A549 (cell line): ENCODE data around the gene MARK1. TPM values are rescaled to one million over a fixed set of nuclear protein-coding genes. Genes with fewer than 3 reads are reported as not detected.

ENCODE experiments used
- ATAC-seq, 2 experiments: fragments of 200-7000 bp in 1 of 2; fragments of >200 bp in 1 of 2; cut with Nextera tagmentation in 1 of 2; cut with Tn5 transposase in 1 of 2; 3 replicates each; pipeline versions ENCODE4 v1.8.0 to v1.9.1; 2018 to 2020; ENCODE audit warnings: mild to moderate bottlenecking in 1 of 2, moderate library complexity in 1 of 2
- CTCF ChIA-PET: fragments of 300-600 bp; sonication (Branson Sonifier 250); formaldehyde crosslinking; extraction: SDS; loops from one replicate; lab custom pipeline; 2021; ENCODE audit warnings: antibody characterized with exemption, inconsistent platforms; lab: Yijun Ruan, JAX
- POLR2A ChIA-PET: fragments of 350-600 bp; formaldehyde crosslinking; extraction: SDS; loops from one replicate; lab custom pipeline; 2021; ENCODE audit warnings: antibody characterized with exemption, inconsistent platforms; lab: Yijun Ruan, JAX
- DNase-seq, 2 experiments: peaks; one replicate each; pipeline versions ENCODE4 v3.0.0 to v3.0.0-alpha.2; 2011 to 2016; ENCODE audit warnings: low read depth in 1 of 2, low spot score in 1 of 2
- FAIRE-seq: peaks from 2 replicates; lab custom pipeline; 2011; peaks lifted over from hg19 to GRCh38; lab: Jason Lieb, UNC
- H3K27ac ChIP-seq, 2 experiments: fragments of >200 bp; sonication (Bioruptor Twin); formaldehyde crosslinking; 3 replicates each; pipeline ENCODE4 v1.5.1; 2016 to 2017
- H3K4me1 ChIP-seq: fragments of >200 bp; sonication (Bioruptor Twin); formaldehyde crosslinking; 3 replicates; pipeline ENCODE4 v1.6.1; 2016
- H3K4me2 ChIP-seq: fragments of >200 bp; sonication (Bioruptor Twin); formaldehyde crosslinking; 3 replicates; pipeline ENCODE4 v1.6.1; 2016
- H3K4me3 ChIP-seq: fragments of >200 bp; sonication (Bioruptor Twin); formaldehyde crosslinking; 3 replicates; pipeline ENCODE4 v1.5.1; 2016
- H3K9me3 ChIP-seq: fragments of >200 bp; sonication (Bioruptor Twin); formaldehyde crosslinking; 3 replicates; pipeline ENCODE4 v1.6.1; 2016
- BHLHE40 ChIP-seq: IDR thresholded peaks from 2 replicates; pipeline ENCODE4 v1.6.1; 2012; ENCODE audit warnings: low read depth, low read length, inconsistent platforms
- CBX2 ChIP-seq: fragments of 200-600 bp; sonication (generic); IDR thresholded peaks from 2 replicates; pipeline ENCODE4 v1.6.1; 2016; ENCODE audit warnings: low read depth, mild to moderate bottlenecking, borderline replicate concordance
- CBX8 ChIP-seq: fragments of 200-600 bp; sonication (generic); IDR thresholded peaks from 2 replicates; pipeline ENCODE4 v1.6.1; 2016
- CHD2 ChIP-seq: fragments of 150-350 bp; IDR thresholded peaks from 2 replicates; pipeline ENCODE4 v1.6.1; 2014; ENCODE audit warnings: low read length; ENCODE audit not compliant: partially characterized antibody
- CHD4 ChIP-seq: fragments of 200-600 bp; sonication (generic); IDR thresholded peaks from 2 replicates; pipeline ENCODE4 v1.6.1; 2016; ENCODE audit warnings: antibody characterized with exemption, mild to moderate bottlenecking, borderline replicate concordance
- EHMT2 ChIP-seq: fragments of 200-600 bp; sonication (generic); IDR thresholded peaks from 2 replicates; pipeline ENCODE4 v1.6.1; 2016; ENCODE audit warnings: antibody characterized with exemption, low read depth, mild to moderate bottlenecking, moderate library complexity
- EP300 ChIP-seq, 2 experiments: fragments of >200 bp; sonication (Bioruptor Twin); formaldehyde crosslinking; IDR thresholded peaks; 2 replicates in 1 of 2; 3 replicates in 1 of 2; pipeline ENCODE4 v1.6.1; 2016 to 2017
- FOXS1 ChIP-seq: fragments of 250-450 bp; sonication (Bioruptor Pico); IDR thresholded peaks from 2 replicates; pipeline ENCODE4 v1.5.0; 2020; ENCODE audit warnings: mild to moderate bottlenecking, moderate library complexity
- GATA3 ChIP-seq: IDR thresholded peaks from 2 replicates; pipeline ENCODE4 v1.6.1; 2012; ENCODE audit warnings: borderline replicate concordance
- HEYL ChIP-seq: fragments of 250-450 bp; sonication (Bioruptor Pico); IDR thresholded peaks from 2 replicates; pipeline ENCODE4 v1.8.0; 2021; ENCODE audit warnings: mild to moderate bottlenecking, moderate library complexity
- JUN ChIP-seq, 2 experiments: fragments of >200 bp; sonication (Bioruptor Twin); formaldehyde crosslinking; IDR thresholded peaks; 2 replicates in 1 of 2; 3 replicates in 1 of 2; pipeline ENCODE4 v1.6.1; 2016 to 2017
- JUNB ChIP-seq: fragments of >200 bp; sonication (Bioruptor Twin); formaldehyde crosslinking; IDR thresholded peaks from 2 replicates; pipeline ENCODE4 v1.6.1; 2016
- KDM1A ChIP-seq: fragments of 200-600 bp; sonication (generic); IDR thresholded peaks from 2 replicates; pipeline ENCODE4 v1.6.1; 2016; ENCODE audit warnings: low read depth, mild to moderate bottlenecking
- KDM5A ChIP-seq: fragments of 200-600 bp; sonication (generic); IDR thresholded peaks from 2 replicates; pipeline ENCODE4 v1.6.1; 2016; ENCODE audit warnings: antibody characterized with exemption, mild to moderate bottlenecking
- MAFK ChIP-seq: fragments of 450-650 bp; IDR thresholded peaks from 2 replicates; pipeline ENCODE4 v1.6.1; 2014; ENCODE audit not compliant: partially characterized antibody
- NFE2L2 ChIP-seq: fragments of 150-350 bp; conservative IDR thresholded peaks from 2 replicates; pipeline ENCODE4 v1.6.1; 2014; ENCODE audit warnings: low read length
- NR3C1 ChIP-seq: fragments of >200 bp; sonication (Bioruptor Twin); formaldehyde crosslinking; IDR thresholded peaks from 3 replicates; pipeline ENCODE4 v1.6.1; 2017
- PHF8 ChIP-seq: fragments of 200-600 bp; sonication (generic); IDR thresholded peaks from 2 replicates; pipeline ENCODE4 v1.6.1; 2016; ENCODE audit warnings: low read depth, mild to moderate bottlenecking, antibody characterized with exemption, moderate library complexity, borderline replicate concordance
- POLR2A ChIP-seq: IDR thresholded peaks from 2 replicates; pipeline ENCODE4 v1.6.1; 2012; ENCODE audit warnings: mild to moderate bottlenecking, low read length
- POLR2AphosphoS2 ChIP-seq: conservative IDR thresholded peaks from 2 replicates; pipeline ENCODE4 v1.6.1; 2012; ENCODE audit warnings: low read length, improper control_type of control experiment, inconsistent platforms
- RARB ChIP-seq: fragments of 250-450 bp; sonication (Bioruptor Pico); IDR thresholded peaks from 2 replicates; pipeline ENCODE4 v1.8.0; 2021; ENCODE audit warnings: mild to moderate bottlenecking, moderate library complexity
- RFX5 ChIP-seq: fragments of 450-650 bp; IDR thresholded peaks from 2 replicates; pipeline ENCODE4 v1.7.1; 2014; ENCODE audit warnings: antibody characterized with exemption, mild to moderate bottlenecking, moderate library complexity
- SMC3 ChIP-seq: fragments of >200 bp; sonication (Bioruptor Twin); formaldehyde crosslinking; IDR thresholded peaks from 3 replicates; pipeline ENCODE4 v1.6.1; 2018; ENCODE audit warnings: inconsistent platforms
- ZC3H11A ChIP-seq: fragments of 450-650 bp; IDR thresholded peaks from 2 replicates; pipeline ENCODE4 v1.6.1; 2014; ENCODE audit warnings: antibody characterized with exemption, mild to moderate bottlenecking
- ZFP36 ChIP-seq: fragments of 450-650 bp; IDR thresholded peaks from 2 replicates; pipeline ENCODE4 v1.6.1; 2014; ENCODE audit warnings: borderline replicate concordance; ENCODE audit not compliant: partially characterized antibody
- ZNF302 ChIP-seq: fragments of 250-450 bp; sonication (Bioruptor Pico); IDR thresholded peaks from 2 replicates; pipeline ENCODE4 v1.9.0; 2021; ENCODE audit warnings: inconsistent platforms, mild to moderate bottlenecking, moderate library complexity
- WGBS: methylation state at CpG from one replicate; pipeline ENCODE4 v1.1.6; 2017; ENCODE audit errors: missing lambda C conversion rate; 5-methylcytosine and 5-hydroxymethylcytosine counted together
- polyA plus RNA-seq, 4 experiments: library from polyadenylated mRNA; depleted of rRNA in 3 of 4; stranded (reverse); fragments of >200 nt; fragmentation: RNase III in 1 of 4; extraction: RNeasy Plus Mini Kit Qiagen cat#74134 plus additional on column Dnase treatment in 1 of 4; gene quantifications; 2 replicates in 3 of 4; 3 replicates in 1 of 4; pipeline ENCODE4 v1.2.3, GENCODE V29; 2011 to 2017
- TF ChIP-seq, protein P1 (sequence below): IDR thresholded peaks from 2 replicates; pipeline ENCODE4 v1.6.1; 2012
- TF ChIP-seq, protein P2 (sequence below): fragments of 250-450 bp; sonication (Bioruptor Pico); IDR thresholded peaks from 2 replicates; pipeline ENCODE4 v1.5.0; 2021; ENCODE audit warnings: mild to moderate bottlenecking, moderate library complexity, borderline replicate concordance
- TF ChIP-seq, protein P3 (sequence below): fragments of >200 bp; sonication (Bioruptor Twin); formaldehyde crosslinking; IDR thresholded peaks from 3 replicates; pipeline ENCODE4 v1.6.1; 2016

MARK1 gene
- polyA plus RNA-seq, 2 of the 4 experiments (the other 2 are of a cell fraction): 0.03 to 0.05 TPM

DNA sequence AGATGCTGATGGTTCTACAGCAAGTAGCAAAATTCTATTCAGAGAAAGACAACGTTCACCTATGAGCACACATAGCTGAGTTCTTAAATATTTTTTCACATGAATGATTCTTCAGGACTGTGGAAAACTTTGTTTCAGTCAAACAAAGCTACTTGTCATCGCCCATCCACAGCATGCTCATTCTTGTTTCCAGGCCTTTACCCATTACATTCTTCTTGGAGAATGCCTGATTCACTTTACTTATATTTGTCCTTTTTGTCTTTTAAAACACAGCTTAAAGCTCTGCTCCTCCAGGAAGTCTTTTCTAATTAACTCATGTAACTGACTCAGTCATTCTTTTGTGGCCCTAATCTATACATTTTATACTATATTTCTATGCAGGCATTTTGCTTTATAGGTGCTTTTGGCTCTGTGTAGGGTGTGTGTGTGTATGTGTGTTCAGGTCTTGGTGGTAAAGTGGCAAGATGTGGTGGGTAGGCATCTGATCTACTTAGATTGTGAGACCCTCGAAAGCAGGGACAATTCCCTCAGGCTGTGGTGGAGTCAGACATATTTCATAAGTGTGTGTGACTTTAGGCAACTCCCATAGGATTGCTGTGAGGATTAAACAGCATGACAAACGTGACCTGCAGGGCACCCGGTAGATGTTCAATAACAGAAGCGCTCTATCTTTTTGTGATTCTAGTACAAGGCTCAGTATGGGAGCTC is 11.8 kb upstream of the MARK1 start:
- ChIA-PET CTCF (no interaction called here), POLR2A (no interaction called here)
- Histone ChIP-seq H3K4me1 (no peaks in the 10 kb centered on the region), H3K4me2 (no peak overlapping the region), H3K27ac (no peak overlapping the region), H3K9me3 (no peaks in the 10 kb centered on the region), H3K4me3 (no peak overlapping the region)
- TF ChIP-seq EP300 (IDR thresholded peaks at IDR 0.05) (no peak), CBX2 (no peak), JUNB (no peak), KDM1A (no peak), ZC3H11A (no peak), ZFP36 (no peak), EHMT2 (no peak)
- ATAC-seq: no peak
- 16% methylated on average over 6 of the region's 6 CpGs for WGBS
- DNase-seq: no peak
- no peak for FAIRE-seq

DNA sequence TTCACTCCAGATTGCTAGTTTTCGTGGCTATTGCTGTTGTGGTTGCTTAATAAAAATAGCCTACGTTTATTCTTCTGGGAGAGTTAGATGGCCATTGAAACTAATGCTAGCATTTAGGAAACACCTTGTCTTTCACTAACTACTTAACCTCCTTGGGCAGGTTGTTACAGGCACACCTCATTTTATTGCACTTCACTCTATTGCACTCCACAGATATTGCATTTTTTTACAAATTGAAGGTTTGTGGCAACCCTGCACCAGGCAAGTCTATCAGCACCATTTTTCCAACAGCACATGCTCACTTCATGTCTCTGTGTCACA is 11.3 kb upstream of the MARK1 start:
- Histone ChIP-seq H3K27ac (no peak overlapping the region), H3K9me3 (no peaks in the 10 kb centered on the region), H3K4me1 (no peaks in the 10 kb centered on the region), H3K4me2 (no peak overlapping the region), H3K4me3 (no peak overlapping the region)
- DNase-seq (no peak), ATAC-seq (no peak), FAIRE-seq (no peak)
- WGBS: 27% methylated on average over 2 of the region's 2 CpGs
- ChIA-PET POLR2A (no interaction called here), CTCF (no interaction called here)
- TF ChIP-seq ZFP36 (no peak), CBX2 (no peak), NFE2L2 (no peak), CBX8 (no peak), BHLHE40 (no peak), CHD4 (no peak), POLR2AphosphoS2 (no peak), GATA3 (no peak), ZNF302 (CRISPR knock-in tag) (no peak)

DNA sequence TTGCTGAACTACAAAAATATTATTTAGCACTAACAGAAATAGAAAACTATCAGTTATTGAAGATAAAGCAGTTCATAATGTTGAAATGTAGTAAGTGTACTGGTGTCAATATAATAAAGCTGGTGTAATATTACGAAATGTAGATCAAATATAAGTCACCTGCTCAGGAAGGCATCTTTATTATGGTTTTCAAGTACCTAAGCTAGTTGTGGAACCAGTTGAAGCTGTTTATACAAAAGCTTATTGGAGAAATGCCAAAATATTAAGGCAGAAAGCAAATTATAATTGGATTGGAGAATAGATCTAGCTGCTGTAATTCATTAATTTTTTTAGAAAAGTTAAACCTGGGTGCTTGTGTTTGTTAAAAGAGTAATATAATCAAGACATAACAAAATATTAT is 6.2 kb upstream of the MARK1 start:
- WGBS: 2% methylated on average over 1 of the region's 1 CpG
- no peak for DNase-seq
- H3K4me2 ChIP-seq: no peak overlapping the region
- ChIA-PET POLR2A (no interaction called here), CTCF (no interaction called here)
- ATAC-seq: no peak
- TF ChIP-seq POLR2A (no peak), KDM5A (no peak), SMC3 (no peak), FOXS1 (CRISPR knock-in tag) (no peak), CHD2 (no peak), JUNB (no peak), MAFK (no peak), HEYL (no peak), RARB (CRISPR knock-in tag) (no peak), JUN (IDR thresholded peaks at IDR 0.05) (no peak), PHF8 (no peak), RFX5 (no peak), CHD4 (no peak), NR3C1 (no peak)
- TF ChIP-seq, protein P1, sequence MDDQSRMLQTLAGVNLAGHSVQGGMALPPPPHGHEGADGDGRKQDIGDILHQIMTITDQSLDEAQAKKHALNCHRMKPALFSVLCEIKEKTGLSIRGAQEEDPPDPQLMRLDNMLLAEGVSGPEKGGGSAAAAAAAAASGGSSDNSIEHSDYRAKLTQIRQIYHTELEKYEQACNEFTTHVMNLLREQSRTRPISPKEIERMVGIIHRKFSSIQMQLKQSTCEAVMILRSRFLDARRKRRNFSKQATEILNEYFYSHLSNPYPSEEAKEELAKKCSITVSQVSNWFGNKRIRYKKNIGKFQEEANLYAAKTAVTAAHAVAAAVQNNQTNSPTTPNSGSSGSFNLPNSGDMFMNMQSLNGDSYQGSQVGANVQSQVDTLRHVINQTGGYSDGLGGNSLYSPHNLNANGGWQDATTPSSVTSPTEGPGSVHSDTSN: no peak
- TF ChIP-seq, protein P2, sequence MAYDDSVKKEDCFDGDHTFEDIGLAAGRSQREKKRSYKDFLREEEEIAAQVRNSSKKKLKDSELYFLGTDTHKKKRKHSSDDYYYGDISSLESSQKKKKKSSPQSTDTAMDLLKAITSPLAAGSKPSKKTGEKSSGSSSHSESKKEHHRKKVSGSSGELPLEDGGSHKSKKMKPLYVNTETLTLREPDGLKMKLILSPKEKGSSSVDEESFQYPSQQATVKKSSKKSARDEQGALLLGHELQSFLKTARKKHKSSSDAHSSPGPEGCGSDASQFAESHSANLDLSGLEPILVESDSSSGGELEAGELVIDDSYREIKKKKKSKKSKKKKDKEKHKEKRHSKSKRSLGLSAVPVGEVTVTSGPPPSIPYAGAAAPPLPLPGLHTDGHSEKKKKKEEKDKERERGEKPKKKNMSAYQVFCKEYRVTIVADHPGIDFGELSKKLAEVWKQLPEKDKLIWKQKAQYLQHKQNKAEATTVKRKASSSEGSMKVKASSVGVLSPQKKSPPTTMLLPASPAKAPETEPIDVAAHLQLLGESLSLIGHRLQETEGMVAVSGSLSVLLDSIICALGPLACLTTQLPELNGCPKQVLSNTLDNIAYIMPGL: no peak
- TF ChIP-seq, protein P3, sequence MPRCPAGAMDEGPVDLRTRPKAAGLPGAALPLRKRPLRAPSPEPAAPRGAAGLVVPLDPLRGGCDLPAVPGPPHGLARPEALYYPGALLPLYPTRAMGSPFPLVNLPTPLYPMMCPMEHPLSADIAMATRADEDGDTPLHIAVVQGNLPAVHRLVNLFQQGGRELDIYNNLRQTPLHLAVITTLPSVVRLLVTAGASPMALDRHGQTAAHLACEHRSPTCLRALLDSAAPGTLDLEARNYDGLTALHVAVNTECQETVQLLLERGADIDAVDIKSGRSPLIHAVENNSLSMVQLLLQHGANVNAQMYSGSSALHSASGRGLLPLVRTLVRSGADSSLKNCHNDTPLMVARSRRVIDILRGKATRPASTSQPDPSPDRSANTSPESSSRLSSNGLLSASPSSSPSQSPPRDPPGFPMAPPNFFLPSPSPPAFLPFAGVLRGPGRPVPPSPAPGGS: no peak
- H3K4me3 ChIP-seq: no peak overlapping the region
- H3K27ac ChIP-seq: no peak overlapping the region
- H3K9me3 ChIP-seq: no peaks in the 10 kb centered on the region
- no peak for FAIRE-seq
- H3K4me1 ChIP-seq: no peaks in the 10 kb centered on the region
